Measurements from ENCODE around the gene MRPL54. TPM values are rescaled to one million over a fixed set of nuclear protein-coding genes. Genes with fewer than 3 reads are reported as not detected.
"Not testable (repeated sequence)": the region's sequence is repeated elsewhere in the genome, so short reads cannot be mapped to it uniquely, and the experiment has no call there.

The MRPL54 gene
- total and polyA plus RNA-seq, 2 experiments from 2014 or later = 29.7 to 89.9 TPM

- Mint-ChIP-seq H3K36me3 (ENCODE audit: low read depth) (peaks cover 4% of the 10 kb centered on the region; the same call in 2 of the 3 replicates), H3K4me3 (no peak overlapping the region), H3K4me1 (no peaks in the 10 kb centered on the region; the same call in 2 of the 3 replicates), H3K27ac (no peak overlapping the region), H3K9me3 (no peaks in the 10 kb centered on the region; the same call in none of the 3 replicates), H3K27me3 (ENCODE audit: insufficient read depth, low read depth, poor library complexity) (peaks cover 13% of the 10 kb centered on the region)
- H4K20me1 ChIP-seq (replicated peaks; ENCODE audit: insufficient read depth) = no peaks in the 10 kb centered on the region
- H3K4me2 ChIP-seq = no peak overlapping the region
- no peaks in the 10 kb centered on the region for H3K27me3 ChIP-seq (ENCODE audit: insufficient read depth)
- H2AFZ ChIP-seq = no peak overlapping the region
- no peaks in the 10 kb centered on the region for H3K9me2 ChIP-seq (ENCODE audit: insufficient read depth)
- DNase-seq (ENCODE audit: low spot score) = no peak
- H3K36me3 ChIP-seq (ENCODE audit: insufficient read depth) = no peaks in the 10 kb centered on the region
- no peak for ATAC-seq
- no peak overlapping the region for H3K27ac ChIP-seq (ENCODE audit: low read depth)
- H3K79me2 ChIP-seq (replicated peaks; ENCODE audit: insufficient read depth) = no peaks in the 10 kb centered on the region
- TF ChIP-seq ETS1 (IDR thresholded peaks at IDR 0.05) = no peak
- no peak overlapping the region for H3K4me3 ChIP-seq
- no peaks in the 10 kb centered on the region for H3K4me1 ChIP-seq (ENCODE audit: insufficient read depth)
- 0 out of 2 replicates have a peak, but pooled peaks cover 2% of the 10 kb centered on the region for H3F3A ChIP-seq (replicated peaks; ENCODE audit: low read depth)
These were observed 52.2 kb downstream of the MRPL54 start for GRCh38 chr19:3814648-3815047.

GRCh38 chr19:3816148-3816547 lies 53.7 kb downstream of the MRPL54 start:
- not testable (repeated sequence) for H3K4me3 Mint-ChIP-seq; H3K4me1 Mint-ChIP-seq; H3K36me3 Mint-ChIP-seq (ENCODE audit: low read depth)

GRCh38 chr19:3816566-3817218 lies 54.2 kb downstream of the MRPL54 start:
- no peak overlapping the region for H3K27ac Mint-ChIP-seq
- Histone ChIP-seq H3K27ac (ENCODE audit: low read depth) (no peak overlapping the region), H3K9me2 (ENCODE audit: insufficient read depth) (no peaks in the 10 kb centered on the region), H3K4me2 (no peak overlapping the region), H3F3A (replicated peaks; ENCODE audit: low read depth) (0 out of 2 replicates have a peak, but pooled peaks cover 2% of the 10 kb centered on the region), H3K4me1 (ENCODE audit: insufficient read depth) (no peaks in the 10 kb centered on the region), H4K20me1 (replicated peaks; ENCODE audit: insufficient read depth) (no peaks in the 10 kb centered on the region), H3K36me3 (ENCODE audit: insufficient read depth) (no peaks in the 10 kb centered on the region), H3K27me3 (ENCODE audit: insufficient read depth) (no peaks in the 10 kb centered on the region), H3K4me3 (no peak overlapping the region), H3K79me2 (replicated peaks; ENCODE audit: insufficient read depth) (no peaks in the 10 kb centered on the region), H2AFZ (no peak overlapping the region)
- H3K36me3 Mint-ChIP-seq (ENCODE audit: low read depth) = peaks cover 4% of the 10 kb centered on the region; the same call in 2 of the 3 replicates
- DNase-seq (ENCODE audit: low spot score) (no peak), ATAC-seq (no peak)
- peaks cover 13% of the 10 kb centered on the region for H3K27me3 Mint-ChIP-seq (ENCODE audit: insufficient read depth, low read depth, poor library complexity)
- H3K9me3 Mint-ChIP-seq = no peaks in the 10 kb centered on the region; the same call in none of the 3 replicates
- no peaks in the 10 kb centered on the region; the same call in 2 of the 3 replicates for H3K4me1 Mint-ChIP-seq
- no peak overlapping the region for H3K4me3 Mint-ChIP-seq
- TF ChIP-seq CTCF (conservative IDR thresholded peaks at IDR 0.05; ENCODE audit: low read depth in 2 of 2) = no peak
- no peak for TF ChIP-seq ZNF114 (CRISPR knock-in tag; IDR thresholded peaks at IDR 0.05)
- no peak for TF ChIP-seq REST (IDR thresholded peaks at IDR 0.05; ENCODE audit: unreplicated experiment)

More at GRCh38 chr19:3816148-3816547, 53.7 kb downstream of the MRPL54 start:
- not testable (repeated sequence) for H3K4me3 ChIP-seq; H3K4me1 ChIP-seq (ENCODE audit: insufficient read depth); ATAC-seq; DNase-seq (ENCODE audit: low spot score); H3K27me3 ChIP-seq (ENCODE audit: insufficient read depth); H3K9me3 Mint-ChIP-seq; H4K20me1 ChIP-seq (replicated peaks; ENCODE audit: insufficient read depth); H3K79me2 ChIP-seq (replicated peaks; ENCODE audit: insufficient read depth); H3K27ac Mint-ChIP-seq; H3F3A ChIP-seq (replicated peaks; ENCODE audit: low read depth); H2AFZ ChIP-seq; H3K9me2 ChIP-seq (ENCODE audit: insufficient read depth); H3K4me2 ChIP-seq; H3K36me3 ChIP-seq (ENCODE audit: insufficient read depth); H3K27ac ChIP-seq (ENCODE audit: low read depth)
- peaks cover 12% of the 10 kb centered on the region for H3K27me3 Mint-ChIP-seq (ENCODE audit: insufficient read depth, low read depth, poor library complexity)
